ENCODE measurements around the gene FOXL2.

FOXL2 gene

GRCh38 chr3:138944929-138945708 lies 1.8 kb downstream of the FOXL2 start:
- no peak for DNase-seq

GRCh38 chr3:138944654-138944928 lies 2.3 kb downstream of the FOXL2 start:
- DNase-seq, result no peak

GRCh38 chr3:138943724-138944653 lies 2.9 kb downstream of the FOXL2 start:
- DNase-seq, result no peak

DNA sequence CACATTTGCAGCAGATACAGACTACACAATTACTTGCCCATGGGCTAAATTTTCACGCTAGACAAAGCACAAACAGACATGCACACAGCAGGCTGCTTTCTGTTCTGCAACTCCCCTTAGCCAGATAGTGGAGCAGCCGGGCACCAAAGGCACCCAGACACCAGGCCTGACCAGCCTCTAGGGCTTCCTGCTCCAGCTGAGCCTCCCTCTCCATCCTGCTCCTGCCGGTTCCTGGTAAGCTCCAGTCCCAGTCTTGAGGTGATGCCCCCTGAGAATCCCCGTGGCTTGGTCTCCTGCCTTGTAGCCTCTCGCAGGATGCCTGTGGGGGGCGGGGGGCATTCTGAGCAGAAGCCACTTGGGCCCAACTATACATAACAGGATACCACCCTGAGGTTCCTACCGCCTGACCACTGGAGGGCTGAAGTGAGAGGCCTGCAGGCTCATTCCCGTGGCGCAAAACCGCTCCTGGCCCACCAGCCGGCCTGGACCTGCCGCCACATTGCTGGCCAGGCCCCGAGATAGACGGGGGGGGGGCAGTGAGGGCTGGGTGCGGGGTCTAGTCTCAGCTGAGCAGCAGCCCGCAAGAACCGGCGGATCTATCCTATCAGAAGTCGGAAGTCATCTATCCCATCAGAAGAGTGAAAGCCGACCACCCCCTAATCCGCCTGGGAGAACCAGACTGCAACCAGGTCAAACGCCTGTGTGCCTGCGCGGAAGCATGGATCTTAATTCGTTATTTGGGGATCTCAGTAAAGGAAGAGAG lies 3.9 kb downstream of the FOXL2 start:
- DNase-seq, result no peak

DNA sequence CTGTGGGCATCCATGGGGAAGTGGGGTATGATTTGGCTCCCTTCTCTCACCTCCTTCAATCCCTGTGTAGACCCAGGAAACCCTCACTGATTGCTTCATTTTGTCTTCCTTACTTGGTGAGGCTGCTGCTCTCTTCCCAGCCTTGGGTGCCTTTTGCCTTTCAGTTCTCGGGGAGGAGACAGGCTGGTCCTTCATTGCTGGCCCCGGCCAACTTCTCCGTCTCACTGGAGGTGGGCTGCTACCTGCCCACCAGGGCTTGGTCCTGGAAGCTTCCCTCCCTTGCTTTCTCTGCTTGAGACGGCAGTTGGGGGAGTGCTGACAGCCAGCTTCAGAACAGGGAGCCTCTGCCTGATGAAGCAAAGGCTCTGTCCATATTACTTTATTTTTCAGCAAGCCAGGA lies 4.7 kb downstream of the FOXL2 start:
- DNase-seq, result no peak

DNA sequence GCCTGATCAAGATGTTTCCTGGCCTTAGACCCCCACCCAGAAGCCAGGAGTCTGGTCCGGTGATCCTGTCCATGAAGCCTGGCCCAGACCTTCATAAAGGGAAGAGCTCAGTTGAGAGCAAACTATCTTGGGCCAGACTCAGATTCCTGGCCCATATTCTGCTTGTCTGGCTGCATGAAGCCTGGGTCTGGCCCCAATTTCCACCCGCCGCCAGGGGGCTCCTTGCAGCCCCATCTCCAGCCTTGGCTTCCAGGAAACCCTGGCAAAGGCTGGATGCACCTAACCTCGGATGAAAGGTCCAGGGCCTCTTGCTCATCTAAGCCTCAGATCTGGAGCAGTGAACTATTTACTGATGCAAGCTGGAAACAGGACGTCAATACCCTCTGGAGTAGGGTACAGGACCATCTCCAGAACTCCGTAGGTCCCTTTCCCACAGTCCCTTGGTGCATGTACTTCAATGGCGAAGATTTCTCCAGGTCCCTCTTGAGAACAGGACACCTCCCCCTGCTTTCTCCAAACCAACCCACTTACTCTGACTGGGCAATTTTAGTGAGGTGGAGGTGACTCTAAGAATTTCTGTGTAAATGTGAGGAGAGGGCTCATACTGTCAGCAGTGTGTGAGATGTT lies 5.6 kb downstream of the FOXL2 start:
- no peak for DNase-seq

DNA sequence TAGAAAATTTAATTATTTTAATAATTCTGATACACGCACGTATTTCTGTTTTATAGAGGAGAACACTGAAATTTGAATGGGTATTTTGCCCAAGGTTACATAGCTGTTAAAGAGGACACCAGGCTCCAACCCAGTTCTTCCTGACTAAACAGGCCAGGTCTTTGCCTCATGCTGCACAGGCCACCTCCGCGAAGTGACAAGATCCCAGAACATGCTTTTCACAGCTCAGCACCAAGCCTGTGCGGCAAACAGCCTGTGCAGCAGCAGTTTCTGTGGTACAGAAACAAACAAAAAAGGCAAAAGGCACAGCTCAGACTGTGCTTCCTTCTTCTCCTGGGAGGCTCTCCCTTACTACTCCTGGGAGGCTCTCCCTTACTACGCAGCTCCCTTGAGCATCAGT lies 6.5 kb downstream of the FOXL2 start:
- no peak for DNase-seq

DNA sequence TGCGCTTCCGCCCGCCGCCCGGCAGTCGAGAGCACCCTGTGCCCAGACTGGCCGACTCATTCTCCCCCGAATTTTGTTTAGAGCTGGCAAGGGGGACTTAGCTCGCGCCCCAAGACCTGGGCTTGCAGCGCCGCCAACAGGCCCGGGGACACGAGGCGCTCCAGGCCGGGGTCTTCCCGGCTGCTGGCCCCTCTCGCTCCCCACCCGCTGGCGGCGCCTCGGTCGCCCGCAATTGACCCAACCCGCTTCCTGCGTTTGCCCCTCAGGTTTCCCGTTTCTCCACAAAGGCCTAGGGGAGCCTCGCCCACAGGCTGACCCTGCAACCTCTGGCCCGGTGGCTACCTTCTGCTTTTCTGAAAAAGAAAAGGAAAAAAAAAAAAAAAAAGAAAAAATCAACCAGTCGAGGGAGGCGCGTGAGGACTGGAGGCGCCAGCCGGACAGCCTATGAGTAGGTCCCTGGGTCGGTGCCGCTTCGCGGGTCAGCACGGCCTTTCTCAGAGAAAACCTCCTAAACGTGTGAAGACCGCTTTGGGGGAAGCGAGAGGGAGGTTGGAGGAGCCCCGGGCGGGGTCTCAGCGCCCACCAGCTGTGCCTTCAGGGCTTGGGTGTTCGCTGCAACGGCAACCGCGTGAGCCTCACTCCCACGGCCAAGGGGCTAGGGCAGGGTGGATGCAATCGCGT lies 7.2 kb downstream of the FOXL2 start:
- no peak for DNase-seq

GRCh38 chr3:138938877-138939560 lies 7.9 kb downstream of the FOXL2 start:
- DNase-seq, result no peak

DNA sequence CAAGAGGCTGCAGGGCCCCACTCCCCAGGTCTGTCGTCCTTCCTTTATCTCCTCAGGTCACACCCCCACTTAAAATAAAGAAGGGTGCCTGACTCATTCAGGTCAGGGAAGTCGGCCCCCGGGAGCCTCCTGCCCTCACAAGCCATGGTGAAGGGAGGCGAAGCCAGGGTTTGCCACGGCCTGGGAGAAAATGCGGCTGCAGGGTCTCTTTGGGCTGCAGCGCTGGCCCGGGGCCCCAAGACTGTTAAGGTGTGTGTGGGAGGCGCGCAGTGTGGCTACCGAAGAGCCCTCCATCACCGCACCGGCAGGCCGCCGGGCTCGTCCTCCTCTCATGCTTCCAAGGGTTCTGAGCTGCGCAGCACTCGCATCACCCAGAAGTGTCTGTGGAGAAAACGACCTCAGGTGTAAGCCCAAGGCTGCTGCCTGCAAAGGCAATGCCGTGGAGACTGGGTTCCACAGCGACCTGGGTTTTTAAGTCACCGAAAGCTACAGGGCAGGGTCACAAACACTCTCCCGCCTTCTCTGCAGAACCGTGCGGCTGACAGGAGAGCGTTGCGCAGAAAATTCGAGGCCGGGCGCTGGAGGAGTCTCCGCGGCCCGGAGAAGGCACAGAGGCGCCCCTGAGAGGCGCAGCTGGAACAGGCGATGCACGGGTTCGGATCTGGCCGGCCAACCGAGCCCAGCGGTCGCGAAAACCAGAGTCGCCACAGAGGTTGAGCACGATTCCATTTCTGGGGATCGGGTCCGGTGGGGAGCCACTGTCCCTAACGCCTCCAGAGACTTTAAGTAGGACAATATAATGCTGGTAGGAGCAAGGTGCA lies 8.7 kb downstream of the FOXL2 start:
- DNase-seq, result no peak

DNA sequence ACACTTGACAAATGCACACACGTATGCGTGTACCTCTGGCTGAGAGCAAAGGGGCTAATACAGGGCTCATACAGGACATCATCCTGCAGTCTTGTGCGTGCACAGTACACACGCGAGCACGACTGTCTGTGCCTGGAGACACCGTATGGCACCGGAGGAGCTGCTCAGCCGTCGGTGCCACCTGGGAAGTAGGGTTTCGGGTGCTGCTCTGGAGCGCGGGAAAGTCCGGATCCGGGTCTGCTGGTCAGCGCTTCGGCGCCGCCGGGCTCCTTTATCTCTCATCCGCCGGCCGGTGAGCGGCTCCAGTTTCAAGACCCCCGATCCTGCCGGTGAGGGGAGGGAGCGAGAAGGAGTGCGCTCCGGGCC lies 9.3 kb downstream of the FOXL2 start:
- no peak for DNase-seq

- DNase-seq, result no peak
Measured at GRCh38 chr3:138936741-138937689, 9.9 kb downstream of the FOXL2 start.

DNA sequence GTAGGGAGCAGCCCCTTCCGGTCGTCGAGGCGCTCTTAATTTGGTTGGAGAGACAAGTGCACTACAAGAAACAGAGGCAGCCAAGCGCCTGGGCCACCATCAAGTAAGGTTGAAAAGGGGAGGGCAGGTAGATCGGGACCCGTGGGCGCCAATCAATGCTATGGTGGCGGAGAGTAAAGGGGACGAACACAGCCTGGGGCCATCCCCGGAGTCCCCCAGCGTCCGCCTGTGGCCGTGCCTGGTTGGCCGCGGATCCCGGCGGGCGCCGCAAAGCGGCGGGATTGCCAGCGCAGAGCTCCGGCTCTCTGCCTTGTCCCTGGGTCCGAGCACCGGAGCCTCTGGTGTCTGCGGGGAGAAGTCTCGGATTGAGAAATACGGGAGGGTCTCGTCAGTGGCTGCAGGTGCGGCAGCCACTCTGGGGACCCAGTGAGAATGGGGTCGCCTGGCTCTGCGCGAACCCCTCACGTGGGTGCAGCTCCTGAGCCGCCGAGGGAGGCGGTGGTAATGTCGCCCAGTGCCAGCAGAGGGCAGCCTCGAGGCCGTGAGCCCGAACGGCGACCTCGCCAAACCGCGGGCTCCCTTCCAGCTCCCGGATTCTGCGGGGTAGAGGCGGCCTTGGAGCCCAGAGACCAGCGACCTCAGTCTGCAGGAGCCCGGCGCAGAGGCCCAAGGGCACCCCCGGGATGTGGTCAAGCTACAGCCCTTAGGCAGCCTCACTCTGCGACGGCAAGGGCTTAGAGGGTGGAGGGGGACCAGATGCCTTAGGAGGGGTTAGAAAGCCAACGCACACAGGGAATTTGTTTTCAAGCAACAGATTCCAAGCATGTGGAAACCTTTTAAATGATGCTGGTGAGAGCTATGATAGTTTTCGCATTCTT lies 10.8 kb downstream of the FOXL2 start:
- no peak for DNase-seq

DNA sequence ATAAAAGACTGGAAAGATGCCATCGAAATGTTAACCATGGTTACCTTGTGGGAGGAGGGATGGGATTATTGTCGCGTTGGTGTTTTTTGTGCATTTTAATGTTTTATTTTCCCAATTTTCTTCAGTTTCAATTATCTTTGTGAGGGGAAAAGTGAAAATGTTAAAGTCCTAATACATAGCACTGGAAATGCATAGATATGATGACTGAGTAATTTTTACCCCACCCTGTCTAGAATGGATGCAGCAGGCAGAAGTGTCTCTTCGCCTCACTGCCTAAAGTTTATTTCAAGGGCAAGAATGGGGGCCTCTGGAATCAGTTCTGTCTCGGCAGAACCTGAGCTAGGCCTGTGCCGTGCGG lies 11.5 kb downstream of the FOXL2 start:
- no peak for DNase-seq

GRCh38 chr3:138933981-138934691 lies 12.8 kb downstream of the FOXL2 start:
- no peak for DNase-seq

DNA sequence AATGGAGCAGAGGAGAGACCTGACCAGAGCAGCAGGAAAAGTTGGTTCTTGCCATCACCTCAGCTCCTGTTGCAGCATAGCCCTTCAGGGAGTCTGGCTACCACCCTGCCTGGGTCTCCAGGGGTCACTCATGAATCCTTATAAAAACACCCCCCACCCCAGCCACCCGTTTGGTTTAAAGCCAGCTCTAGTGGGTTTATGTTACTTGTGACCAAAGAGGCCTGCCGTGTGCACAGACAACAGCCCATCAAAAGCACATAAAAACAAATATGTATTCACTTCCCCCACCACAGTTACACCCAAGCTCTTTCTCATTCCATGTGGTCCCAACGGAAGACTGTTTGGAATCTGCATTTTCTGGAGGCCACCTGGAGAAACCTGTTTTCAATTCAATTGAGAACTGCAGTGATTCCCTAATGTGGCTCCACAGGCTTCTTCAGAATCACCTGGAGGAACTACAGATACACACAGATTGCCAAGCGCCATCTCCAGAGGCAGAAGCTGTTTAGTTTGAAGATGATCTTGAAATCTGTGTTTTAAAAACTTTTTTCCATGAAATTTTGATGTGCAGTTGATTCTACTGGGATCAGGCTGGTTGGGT lies 13.8 kb downstream of the FOXL2 start:
- DNase-seq, result no peak

GRCh38 chr3:138928727-138929372 lies 18.1 kb downstream of the FOXL2 start:
- no peak for DNase-seq
